K562 (cell line): Measurements from ENCODE around the gene USB1. TPM values are rescaled to one million over a fixed set of nuclear protein-coding genes. Genes with fewer than 3 reads are reported as not detected.

Experiments
- CUX1 ChIP-seq: fragments of 200-800 bp; sonication (Bioruptor generic); IDR thresholded peaks from 2 replicates; pipeline ENCODE4 v1.6.1; 2016; ENCODE audit warnings: missing genetic modification characterization, missing compliant biosample characterization
- E2F5 ChIP-seq: sonication (generic); formaldehyde crosslinking; IDR thresholded peaks from 2 replicates; pipeline ENCODE4 v1.8.0; 2022; ENCODE audit warnings: mild to moderate bottlenecking, missing genetic modification reagents
- HDAC6 ChIP-seq: IDR thresholded peaks from 2 replicates; pipeline ENCODE4 v1.6.1; 2012; ENCODE audit warnings: low read depth, mild to moderate bottlenecking, control low read depth, inconsistent platforms, low read length, moderate library complexity
- HNRNPK ChIP-seq: fragments of 200-400 bp; formaldehyde crosslinking; IDR thresholded peaks from one replicate; pipeline ENCODE4 v1.6.1; 2018; ENCODE audit warnings: mild to moderate bottlenecking, low read depth, low read length; ENCODE audit not compliant: poor library complexity, severe bottlenecking
- MAFG ChIP-seq: fragments of 450-650 bp; conservative IDR thresholded peaks from 2 replicates; pipeline ENCODE4 v1.6.1; 2016; ENCODE audit warnings: missing genetic modification characterization, missing compliant biosample characterization
- MBD1 ChIP-seq: fragments of 250-450 bp; sonication (Bioruptor Pico); IDR thresholded peaks from 2 replicates; pipeline ENCODE4 v1.8.0; 2022; ENCODE audit warnings: inconsistent platforms
- PATZ1 ChIP-seq: fragments of 250-450 bp; sonication (Bioruptor Pico); IDR thresholded peaks from 2 replicates; pipeline ENCODE4 v1.5.0; 2020; ENCODE audit warnings: mild to moderate bottlenecking, borderline replicate concordance
- PHB2 ChIP-seq: fragments of 450-650 bp; IDR thresholded peaks from 2 replicates; pipeline ENCODE4 v1.6.1; 2017; ENCODE audit warnings: low read depth
- RBM34 ChIP-seq: fragments of 200-400 bp; formaldehyde crosslinking; IDR thresholded peaks from 2 replicates; pipeline ENCODE4 v1.6.1; 2018; ENCODE audit warnings: low read length, borderline replicate concordance; ENCODE audit not compliant: insufficient read depth
- SAP30 ChIP-seq: fragments of 200-600 bp; sonication (generic); IDR thresholded peaks from 2 replicates; pipeline ENCODE4 v1.6.1; 2012; ENCODE audit warnings: borderline replicate concordance, low read depth, mild to moderate bottlenecking, moderate library complexity, low read length, control low read depth, inconsistent platforms; ENCODE audit not compliant: insufficient read depth, poor library complexity, severe bottlenecking
- SNAPC5 ChIP-seq: fragments of 250-450 bp; sonication (Bioruptor Pico); IDR thresholded peaks from 2 replicates; pipeline ENCODE4 v1.8.0; 2021; ENCODE audit warnings: moderate library complexity, mild to moderate bottlenecking, inconsistent platforms
- TOE1 ChIP-seq, 2 experiments: fragments of 450-650 bp in 1 of 2; sonication (generic) in 1 of 2; formaldehyde crosslinking in 1 of 2; IDR thresholded peaks; 2 replicates each; pipeline versions ENCODE4 v1.7.1 to v1.8.0; 2016 to 2022; ENCODE audit warnings: borderline replicate concordance in 2 of 2, mild to moderate bottlenecking in 2 of 2, antibody characterized with exemption in 1 of 2, inconsistent platforms in 1 of 2, low read depth in 1 of 2, missing genetic modification reagents in 1 of 2, moderate library complexity in 1 of 2
- ZFX ChIP-seq: sonication (generic); formaldehyde crosslinking; IDR thresholded peaks from 2 replicates; pipeline ENCODE4 v1.8.0; 2022; ENCODE audit warnings: mild to moderate bottlenecking, missing genetic modification reagents, moderate library complexity
- ZNF124 ChIP-seq: sonication (generic); formaldehyde crosslinking; IDR thresholded peaks from 2 replicates; pipeline ENCODE4 v1.8.1; 2022; ENCODE audit warnings: missing genetic modification reagents
- ZNF655 ChIP-seq: fragments of 250-450 bp; sonication (Bioruptor Pico); IDR thresholded peaks from 2 replicates; pipeline ENCODE4 v1.5.0; 2021
- polyA plus RNA-seq, 8 experiments: library from polyadenylated mRNA; depleted of rRNA in 4 of 8; stranded (reverse) in 5 of 8; unstranded in 3 of 8; fragments of >200 nt; fragmentation: Nextera tagmentation in 2 of 8; fragmentation: Illumina TruSeq in 1 of 8; extraction: Ambion mirVana in 2 of 8; extraction: Trizol in 1 of 8; gene quantifications; 2 replicates each; pipeline versions ENCODE4 v1.2.1 to v1.2.3, GENCODE V29; 2011 to 2014; ENCODE audit warnings: inconsistent platforms in 1 of 8, missing spikeins in 1 of 8
- total RNA-seq, 7 experiments: library from RNA; depleted of rRNA in 6 of 7; stranded (reverse); fragments of >200 nt in 6 of 7; fragmentation: Illumina TruSeq in 2 of 7; extraction: Trizol in 2 of 7; gene quantifications; 2 replicates each; pipeline versions ENCODE4 v1.2.1 to v1.2.3, GENCODE V29; 2011 to 2021; ENCODE audit warnings: low replicate concordance in 1 of 7

The USB1 gene
- total and polyA plus RNA-seq, 9 of the 15 experiments (the other 6 are each of a cell fraction or from before 2014, with no cell fraction given): 11.6 to 73.6 (median 19.4) TPM

GRCh38 chr16:57976331-57976796 lies 24.8 kb upstream of the USB1 start (continued):
- TF ChIP-seq SNAPC5 (CRISPR knock-in tag): no peak
- peak; percentile 65; the same call in 1 of the 2 replicates for TF ChIP-seq PHB2
- no peak for TF ChIP-seq MBD1 (CRISPR knock-in tag)
- TF ChIP-seq MAFG (tag): 0 out of 2 replicates have a peak, but pooled peaks have one; percentile 10
- TF ChIP-seq TOE1 (IDR thresholded peaks at IDR 0.05; ENCODE audit: borderline replicate concordance): peak; percentile 44; the same call in 1 of the 2 replicates
- no peak for TF ChIP-seq TOE1 (CRISPR knock-in tag; IDR thresholded peaks at IDR 0.05; ENCODE audit: borderline replicate concordance, low read depth)
- no peak for TF ChIP-seq ZNF124 (CRISPR knock-in tag)
- TF ChIP-seq HDAC6: no peak
- TF ChIP-seq CUX1 (CRISPR knock-in tag): no peak
- no peak for TF ChIP-seq ZNF655 (CRISPR knock-in tag)
- no peak for TF ChIP-seq ZFX (CRISPR knock-in tag)
- no peak for TF ChIP-seq HNRNPK
- no peak for TF ChIP-seq RBM34
- no peak for TF ChIP-seq SAP30
- TF ChIP-seq PATZ1 (CRISPR knock-in tag): no peak
- TF ChIP-seq E2F5 (CRISPR knock-in tag): no peak
